Measurements from ENCODE around the gene PDPR.
"Not testable (repeated sequence)": the region's sequence is repeated elsewhere in the genome, so short reads cannot be mapped to it uniquely, and the experiment has no call there.

- TF ChIP-seq POLR2A (IDR thresholded peaks at IDR 0.05; ENCODE audit: low read length); GATA1 (IDR thresholded peaks at IDR 0.05; ENCODE audit: low read depth, low read length): not testable (repeated sequence)
These were observed 2.0 kb upstream of the PDPR start for GRCh38 chr16:70112162-70112561.

All from erythroblast (primary cell).